HEK293T (cell line): ENCODE measurements around the gene CCR6.
"Not testable (repeated sequence)": the region's sequence is repeated elsewhere in the genome, so short reads cannot be mapped to it uniquely, and the experiment has no call there.

Source experiments
- CTCF ChIA-PET: fragments of 350-600 bp; formaldehyde crosslinking; extraction: SDS; loops from one replicate; lab custom pipeline; 2021; ENCODE audit warnings: antibody characterized with exemption, inconsistent platforms; lab: Yijun Ruan, JAX
- POLR2A ChIA-PET: fragments of 350-600 bp; formaldehyde crosslinking; extraction: SDS; loops from one replicate; lab custom pipeline; 2020; ENCODE audit warnings: antibody characterized with exemption, inconsistent platforms; lab: Yijun Ruan, JAX
- DNase-seq: peaks from one replicate; pipeline ENCODE4 v3.0.0; 2012; ENCODE audit warnings: mixed read lengths; ENCODE audit errors: extremely low spot score
- ARNT ChIP-seq: fragments of 450-650 bp; IDR thresholded peaks from 2 replicates; pipeline ENCODE4 v1.6.1; 2017; ENCODE audit warnings: mild to moderate bottlenecking
- BHLHE40 ChIP-seq: fragments of 450-650 bp; IDR thresholded peaks from 2 replicates; pipeline ENCODE4 v1.6.1; 2016; ENCODE audit warnings: mild to moderate bottlenecking, moderate library complexity, borderline replicate concordance
- CTBP1 ChIP-seq: fragments of 450-650 bp; IDR thresholded peaks from 2 replicates; pipeline ENCODE4 v1.6.1; 2016; ENCODE audit warnings: borderline replicate concordance
- ELF4 ChIP-seq: fragments of 450-650 bp; IDR thresholded peaks from 2 replicates; pipeline ENCODE4 v1.6.1; 2017; ENCODE audit warnings: antibody characterized with exemption
- FOXA1 ChIP-seq: fragments of 450-650 bp; IDR thresholded peaks from 2 replicates; pipeline ENCODE4 v1.6.1; 2016; ENCODE audit warnings: mild to moderate bottlenecking
- FOXK2 ChIP-seq: fragments of 450-650 bp; IDR thresholded peaks from 2 replicates; pipeline ENCODE4 v1.6.1; 2016; ENCODE audit warnings: mild to moderate bottlenecking
- FOXM1 ChIP-seq: fragments of 450-650 bp; IDR thresholded peaks from 2 replicates; pipeline ENCODE4 v1.6.1; 2017; ENCODE audit warnings: mild to moderate bottlenecking, borderline replicate concordance
- HDGF ChIP-seq: fragments of 450-650 bp; IDR thresholded peaks from 2 replicates; pipeline ENCODE4 v1.6.1; 2017; ENCODE audit warnings: antibody characterized with exemption, borderline replicate concordance
- L3MBTL2 ChIP-seq: fragments of 450-650 bp; conservative IDR thresholded peaks from 2 replicates; pipeline ENCODE4 v1.6.1; 2016; ENCODE audit warnings: mild to moderate bottlenecking
- LEF1 ChIP-seq: fragments of 450-650 bp; IDR thresholded peaks from 2 replicates; pipeline ENCODE4 v1.6.1; 2017; ENCODE audit warnings: mild to moderate bottlenecking, borderline replicate concordance
- NFRKB ChIP-seq: fragments of 450-650 bp; IDR thresholded peaks from 2 replicates; pipeline ENCODE4 v1.6.1; 2016; ENCODE audit warnings: mild to moderate bottlenecking, moderate library complexity
- PKNOX1 ChIP-seq: fragments of 450-650 bp; IDR thresholded peaks from 2 replicates; pipeline ENCODE4 v1.6.1; 2016
- SP1 ChIP-seq: fragments of 450-650 bp; IDR thresholded peaks from 2 replicates; pipeline ENCODE4 v1.6.1; 2017
- SUZ12 ChIP-seq: fragments of 450-650 bp; IDR thresholded peaks from 2 replicates; pipeline ENCODE4 v1.6.1; 2016; ENCODE audit warnings: mild to moderate bottlenecking
- TARDBP ChIP-seq: fragments of 450-650 bp; IDR thresholded peaks from 2 replicates; pipeline ENCODE4 v1.6.1; 2016
- ZNF384 ChIP-seq: fragments of 450-650 bp; IDR thresholded peaks from 2 replicates; pipeline ENCODE4 v1.6.1; 2016

Gene CCR6

DNA sequence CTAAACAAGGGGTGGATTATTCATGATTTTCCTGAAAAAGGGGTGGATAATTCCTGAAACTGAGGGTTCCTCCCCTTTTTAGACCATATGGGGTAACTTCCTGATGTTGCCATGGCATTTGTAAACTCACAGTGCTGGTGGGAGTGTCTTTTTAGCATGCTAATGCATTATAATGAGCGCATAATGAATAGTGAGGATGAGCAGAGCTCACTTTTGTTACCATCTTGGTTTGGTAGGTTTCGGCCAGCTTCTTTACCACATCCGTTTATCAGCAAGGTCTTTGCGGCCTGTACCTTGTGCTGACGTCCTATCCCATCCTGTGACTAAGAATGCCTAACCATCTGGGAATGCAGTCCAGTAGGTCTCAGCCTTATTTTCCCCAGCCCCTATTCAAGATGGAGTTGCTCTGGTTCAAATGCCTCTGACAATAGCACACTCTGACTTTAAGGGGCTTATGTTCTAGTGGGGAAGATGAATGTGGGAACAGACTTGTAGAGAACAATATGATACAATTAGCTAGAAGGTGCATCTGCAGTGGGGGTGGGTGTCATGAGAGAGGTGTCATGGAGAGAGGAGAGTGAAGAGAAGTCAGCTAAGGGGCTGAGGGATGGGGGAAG is 39.1 kb downstream of the CCR6 start:
- CTCF ChIA-PET = no interaction called here
- no peak for DNase-seq
- TF ChIP-seq ELF4 = no peak
- TF ChIP-seq HDGF = no peak
- no peak for TF ChIP-seq FOXA1
- no peak for TF ChIP-seq ARNT
- no peak for TF ChIP-seq LEF1
- TF ChIP-seq FOXM1 = no peak
- TF ChIP-seq NFRKB = no peak
- TF ChIP-seq TARDBP = no peak
- TF ChIP-seq PKNOX1 = no peak
- no peak for TF ChIP-seq L3MBTL2
- POLR2A ChIA-PET = no interaction called here

DNA sequence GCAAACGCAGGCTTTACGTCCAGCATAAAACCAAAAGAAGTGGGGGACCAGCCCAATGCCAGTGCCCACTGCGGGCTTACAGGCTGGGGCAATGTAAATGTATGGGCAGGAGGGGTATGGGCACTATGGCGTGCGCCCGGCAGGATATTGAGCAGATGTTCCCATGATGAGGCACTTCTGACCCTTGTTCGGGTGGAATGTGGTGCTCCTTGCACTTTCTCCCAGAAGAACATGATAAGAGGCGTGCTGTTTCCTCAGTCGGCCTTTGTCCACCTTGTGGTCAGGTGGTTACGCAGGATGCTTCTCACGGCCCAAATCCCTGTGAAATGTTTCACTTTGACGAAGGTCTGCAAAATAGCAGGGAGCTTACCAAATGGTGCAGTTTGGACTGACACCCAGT is 39.7 kb downstream of the CCR6 start:
- no peak for DNase-seq
- ChIA-PET POLR2A (no interaction called here), CTCF (no interaction called here)
- TF ChIP-seq PKNOX1 (no peak), FOXK2 (no peak), ELF4 (no peak), TARDBP (no peak), HDGF (no peak), ARNT (no peak), L3MBTL2 (no peak), BHLHE40 (no peak), SUZ12 (no peak), ZNF384 (no peak), LEF1 (no peak), NFRKB (no peak), CTBP1 (no peak), SP1 (no peak), FOXM1 (no peak)

GRCh38 chr6:167163476-167164011 is 40.6 kb downstream of the CCR6 start:
- DNase-seq = no peak
- ChIA-PET CTCF (interaction anchor here (1.0 kb wide), 1 partner anchor 188 kb away, joined by 6 read pairs; no protein-coding TSS in a partner anchor), POLR2A (no interaction called here)
- TF ChIP-seq ELF4 (no peak), FOXA1 (no peak), PKNOX1 (no peak), TARDBP (no peak), HDGF (no peak), ARNT (no peak), BHLHE40 (no peak), ZNF384 (no peak), LEF1 (no peak), SP1 (no peak), SUZ12 (no peak), FOXM1 (no peak), NFRKB (no peak), L3MBTL2 (no peak), CTBP1 (no peak), FOXK2 (no peak)

DNA sequence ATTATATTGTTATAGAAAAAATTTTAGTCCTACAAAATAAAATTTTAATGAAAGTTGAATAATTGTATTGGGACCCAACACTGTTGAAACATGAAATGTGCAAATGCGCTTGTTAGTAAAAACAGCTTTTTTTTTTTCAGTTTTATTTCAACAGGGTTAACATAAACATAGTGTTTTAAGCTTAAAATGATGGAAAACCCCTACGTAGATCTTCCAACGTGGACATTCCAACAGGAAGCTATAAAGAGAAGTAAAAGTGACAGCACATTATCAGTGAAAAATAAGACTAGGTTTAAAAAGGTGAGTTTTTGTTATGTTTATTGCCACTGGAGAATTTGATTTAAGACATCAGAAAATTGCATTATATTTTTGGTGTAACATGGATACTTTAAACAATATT is 41.4 kb downstream of the CCR6 start:
- no peak for DNase-seq
- no peak for TF ChIP-seq CTBP1
- no peak for TF ChIP-seq SP1
- TF ChIP-seq ARNT = no peak
- TF ChIP-seq L3MBTL2 = no peak
- no peak for TF ChIP-seq ELF4
- TF ChIP-seq FOXK2 = no peak
- TF ChIP-seq ZNF384 = no peak
- TF ChIP-seq BHLHE40 = no peak
- TF ChIP-seq FOXA1 = no peak
- TF ChIP-seq SUZ12 = no peak
- no peak for TF ChIP-seq HDGF
- TF ChIP-seq LEF1 = no peak
- ChIA-PET POLR2A (no interaction called here), CTCF (interaction anchor here (0.7 kb wide), 1 partner anchor 367 kb away, joined by 3 read pairs; no protein-coding TSS in a partner anchor)

DNA sequence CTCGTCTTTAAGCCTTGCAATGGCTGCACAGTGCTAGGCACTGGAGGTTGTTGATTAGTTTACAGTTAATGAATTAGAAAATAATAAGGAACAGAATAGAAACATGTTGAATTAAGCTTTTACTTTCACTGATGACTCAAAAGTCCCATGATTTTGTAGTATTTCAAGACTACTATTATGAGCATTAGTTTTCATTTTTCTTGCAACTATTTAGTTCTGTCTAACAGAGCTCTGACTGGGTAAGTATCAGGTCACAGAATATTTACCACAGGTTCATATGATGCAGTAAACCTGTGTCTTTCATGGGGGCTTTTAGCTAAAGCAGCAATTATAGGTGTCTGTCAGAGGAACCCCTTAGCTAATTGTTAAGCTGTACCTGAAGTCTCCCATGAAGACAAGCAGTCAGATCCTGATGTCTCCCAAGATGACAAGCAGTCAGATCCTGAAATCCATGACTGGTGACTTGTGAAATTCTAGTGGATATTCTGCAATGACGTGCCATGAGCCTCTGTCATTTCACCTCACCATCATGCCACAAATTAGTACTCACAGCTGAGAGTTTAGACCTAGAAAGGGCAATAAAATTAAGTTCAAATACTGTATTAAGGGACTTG is 43.1 kb downstream of the CCR6 start:
- POLR2A ChIA-PET = no interaction called here
- CTCF ChIA-PET = interaction anchor here (1.4 kb wide), 1 partner anchor 185 kb away, joined by 5 read pairs; no protein-coding TSS in a partner anchor

GRCh38 chr6:167167699-167168098 is 44.8 kb downstream of the CCR6 start:
- DNase-seq, CTCF ChIA-PET, POLR2A ChIA-PET: not testable (repeated sequence)

More for the DNA sequence above, 43.1 kb downstream of the CCR6 start:
- no peak for DNase-seq
- no peak for TF ChIP-seq ZNF384
- TF ChIP-seq HDGF = no peak
- no peak for TF ChIP-seq ARNT
- TF ChIP-seq FOXA1 = no peak
- TF ChIP-seq CTBP1 = no peak
- no peak for TF ChIP-seq SUZ12
- no peak for TF ChIP-seq SP1
- no peak for TF ChIP-seq FOXM1
- no peak for TF ChIP-seq TARDBP
- no peak for TF ChIP-seq PKNOX1
- TF ChIP-seq LEF1 = no peak
- no peak for TF ChIP-seq BHLHE40

- POLR2A ChIA-PET, CTCF ChIA-PET, DNase-seq: not testable (repeated sequence)
Measured at GRCh38 chr6:167168296-167168695, 45.4 kb downstream of the CCR6 start.

- CTCF ChIA-PET, POLR2A ChIA-PET, DNase-seq: not testable (repeated sequence)
Measured at GRCh38 chr6:167169867-167170266, 47.0 kb downstream of the CCR6 start.

GRCh38 chr6:167171300-167171699 is 48.4 kb downstream of the CCR6 start:
- CTCF ChIA-PET, DNase-seq, POLR2A ChIA-PET: not testable (repeated sequence)
